K562 (cell line): ENCODE data around the gene ENHO. TPM values are rescaled to one million over a fixed set of nuclear protein-coding genes. Genes with fewer than 3 reads are reported as not detected.

Experiments used
- ATAC-seq: fragments of 200-7000 bp; cut with Tn5 transposase; 3 replicates; pipeline ENCODE4 v1.9.1; 2020; ENCODE audit warnings: moderate library complexity
- BruUV-seq: library from RNA; stranded (reverse); fragments of 400-500 nt; replicated peaks from 2 replicates; lab custom pipeline; 2021; lab: Mats Ljungman, UMichigan
- CTCF ChIA-PET: fragments of 300-600 bp; formaldehyde crosslinking; extraction: SDS; loops from one replicate; lab custom pipeline; 2021; ENCODE audit warnings: low intra/inter-chr PET ratio; lab: Yijun Ruan, JAX
- POLR2A ChIA-PET: fragments of 300-600, 350-650 bp; sonication (Branson Sonifier 250); formaldehyde crosslinking; extraction: SDS; loops from one replicate; lab custom pipeline; 2021; ENCODE audit warnings: antibody characterized with exemption, inconsistent platforms; lab: Yijun Ruan, JAX
- DNase-seq, 4 experiments: peaks; one replicate each; pipeline versions ENCODE4 v3.0.0 to v3.0.0-alpha.2; 2011 to 2018; ENCODE audit warnings: low spot score in 3 of 4, mixed read lengths in 3 of 4; ENCODE audit errors: extremely low read depth in 1 of 4
- FAIRE-seq: peaks from 2 replicates; lab custom pipeline; 2011; peaks lifted over from hg19 to GRCh38; lab: Jason Lieb, UNC
- H2AFZ ChIP-seq: 2 replicates; pipeline ENCODE4 v1.6.0; 2011; ENCODE audit warnings: low read depth, low read length, control low read depth, inconsistent platforms
- H3K27ac ChIP-seq: fragments of 200-600 bp; 3 replicates; pipeline ENCODE4 v1.8.0; 2011; ENCODE audit warnings: low read depth, mild to moderate bottlenecking, control low read depth, inconsistent platforms, low read length, moderate library complexity, mixed read lengths; ENCODE audit errors: extremely low read depth
- H3K27me3 ChIP-seq, 2 experiments: fragments of 300-600 bp in 1 of 2; 2 replicates in 1 of 2; 3 replicates in 1 of 2; pipeline versions ENCODE4 v1.6.0 to v1.8.0; 2011; ENCODE audit warnings: inconsistent platforms in 2 of 2, low read length in 2 of 2, mild to moderate bottlenecking in 1 of 2, mixed read lengths in 1 of 2, moderate library complexity in 1 of 2; ENCODE audit not compliant: control insufficient read depth in 2 of 2, insufficient read depth in 2 of 2
- H3K36me3 ChIP-seq: fragments of 300-600 bp; 3 replicates; pipeline ENCODE4 v1.8.0; 2011; ENCODE audit warnings: mild to moderate bottlenecking, low read length, inconsistent platforms; ENCODE audit not compliant: control insufficient read depth, insufficient read depth
- H3K4me1 ChIP-seq, 2 experiments: fragments of 200-600 bp in 1 of 2; replicated peaks in 1 of 2; 2 replicates in 1 of 2; 3 replicates in 1 of 2; pipeline versions ENCODE4 v1.5.1 to v1.8.0; 2011; ENCODE audit warnings: inconsistent platforms in 2 of 2, low read length in 2 of 2, mild to moderate bottlenecking in 1 of 2, mixed read lengths in 1 of 2, moderate library complexity in 1 of 2; ENCODE audit not compliant: control insufficient read depth in 2 of 2, insufficient read depth in 2 of 2
- H3K4me2 ChIP-seq: 2 replicates; pipeline ENCODE4 v1.6.1; 2011; ENCODE audit warnings: low read length, control low read depth, inconsistent platforms, mixed read lengths; ENCODE audit not compliant: insufficient read depth
- H3K4me3 ChIP-seq: fragments of 200-600 bp; sonication (generic), shearing (Covaris generic); 2 replicates; pipeline ENCODE4 v1.5.1; 2016; ENCODE audit warnings: control low read depth, inconsistent platforms
- H3K79me2 ChIP-seq: fragments of 200-600 bp; 3 replicates; pipeline ENCODE4 v1.8.0; 2011; ENCODE audit warnings: low read length, inconsistent platforms; ENCODE audit not compliant: control insufficient read depth, insufficient read depth
- H3K9ac ChIP-seq, 2 experiments: 2 replicates each; pipeline versions ENCODE4 v1.6.0 to v1.6.1; 2011; ENCODE audit warnings: low read depth in 2 of 2, low read length in 2 of 2, control low read depth in 1 of 2, inconsistent platforms in 1 of 2, mild to moderate bottlenecking in 1 of 2, mixed read lengths in 1 of 2; ENCODE audit not compliant: insufficient read depth in 1 of 2
- H3K9me1 ChIP-seq: one replicate; pipeline ENCODE4 v1.6.0; 2011; ENCODE audit warnings: inconsistent platforms, mild to moderate bottlenecking, low read length, moderate library complexity; ENCODE audit not compliant: control insufficient read depth, insufficient read depth
- H3K9me3 ChIP-seq: replicated peaks from 2 replicates; pipeline ENCODE4 v1.5.1; 2011; ENCODE audit warnings: low read depth, low read length, inconsistent platforms; ENCODE audit not compliant: control insufficient read depth, insufficient read depth
- H4K20me1 ChIP-seq: replicated peaks from 2 replicates; pipeline ENCODE4 v1.6.1; 2011; ENCODE audit warnings: low read length, inconsistent platforms, mixed read lengths; ENCODE audit not compliant: control insufficient read depth, insufficient read depth
- BHLHE40 ChIP-seq: IDR thresholded peaks from 2 replicates; pipeline ENCODE4 v1.6.1; 2011; ENCODE audit warnings: low read length, improper control_type of control experiment
- BMI1 ChIP-seq: fragments of 150-350 bp; IDR thresholded peaks from 2 replicates; pipeline ENCODE4 v1.6.1; 2014; ENCODE audit warnings: low read length
- CREM ChIP-seq: IDR thresholded peaks from 2 replicates; pipeline ENCODE4 v1.6.1; 2014; ENCODE audit warnings: antibody characterized with exemption, low read depth
- DIDO1 ChIP-seq: fragments of 450-650 bp; IDR thresholded peaks from 2 replicates; pipeline ENCODE4 v1.6.1; 2016; ENCODE audit warnings: low read depth, missing biosample characterization, missing genetic modification characterization
- MIER1 ChIP-seq: fragments of 450-650 bp; IDR thresholded peaks from 2 replicates; pipeline ENCODE4 v1.6.1; 2016; ENCODE audit warnings: antibody characterized with exemption, mild to moderate bottlenecking, low read depth
- POU5F1 ChIP-seq: fragments of 150-350 bp; IDR thresholded peaks from 2 replicates; pipeline ENCODE4 v1.6.1; 2014; ENCODE audit warnings: borderline replicate concordance, low read length, low read depth, mild to moderate bottlenecking; ENCODE audit not compliant: partially characterized antibody
- PRMT5 ChIP-seq: sonication (generic); formaldehyde crosslinking; IDR thresholded peaks from 2 replicates; pipeline ENCODE4 v1.5.0; 2020; ENCODE audit warnings: missing genetic modification reagents
- RB1 ChIP-seq: fragments of 450-650 bp; IDR thresholded peaks from 2 replicates; pipeline ENCODE4 v1.6.1; 2017; ENCODE audit warnings: low read depth, mild to moderate bottlenecking
- SMAD2 ChIP-seq: fragments of 150-350 bp; IDR thresholded peaks from 2 replicates; pipeline ENCODE4 v1.6.1; 2014; ENCODE audit warnings: low read depth, mild to moderate bottlenecking, low read length
- TEAD4 ChIP-seq, 2 experiments: sonication (generic) in 1 of 2; formaldehyde crosslinking in 1 of 2; IDR thresholded peaks; 2 replicates each; pipeline versions ENCODE4 v1.6.1 to v1.8.0; 2012 to 2022; ENCODE audit warnings: borderline replicate concordance in 1 of 2, inconsistent platforms in 1 of 2, low read length in 1 of 2, mild to moderate bottlenecking in 1 of 2, missing genetic modification reagents in 1 of 2
- ZNF133 ChIP-seq: fragments of 250-450 bp; sonication (Bioruptor Pico); IDR thresholded peaks from 2 replicates; pipeline ENCODE4 v1.4.0; 2020; ENCODE audit warnings: mild to moderate bottlenecking
- ZSCAN29 ChIP-seq: fragments of 450-650 bp; IDR thresholded peaks from 2 replicates; pipeline ENCODE4 v1.6.1; 2017
- WGBS: fragments of 100-300 bp; shearing (Covaris generic); methylation state at CpG from one replicate; pipeline ENCODE4 v1.1.6; 2016; ENCODE audit warnings: low coverage, mixed read lengths; ENCODE audit not compliant: insufficient coverage; ENCODE audit errors: missing lambda C conversion rate; 5-methylcytosine and 5-hydroxymethylcytosine counted together
- in situ Hi-C: fragments of 300-500 bp; cut with MboI; formaldehyde crosslinking; loops from 4 replicates; pipeline ENCODE4 v1.15.0; 2018; ENCODE audit warnings: inconsistent platforms, mixed read lengths
- intact Hi-C: fragments of 100-400 bp; cut with micrococcal nuclease; formaldehyde crosslinking; loops from 2 replicates; pipeline ENCODE4 v1.14.2; 2022
- polyA plus RNA-seq, 8 experiments: library from polyadenylated mRNA; depleted of rRNA in 4 of 8; stranded (reverse) in 5 of 8; unstranded in 3 of 8; fragments of >200 nt; fragmentation: Nextera tagmentation in 2 of 8; fragmentation: Illumina TruSeq in 1 of 8; extraction: Ambion mirVana in 2 of 8; extraction: Trizol in 1 of 8; gene quantifications; 2 replicates each; pipeline versions ENCODE4 v1.2.1 to v1.2.3, GENCODE V29; 2011 to 2014; ENCODE audit warnings: inconsistent platforms in 1 of 8, missing spikeins in 1 of 8
- total RNA-seq, 7 experiments: library from RNA; depleted of rRNA in 6 of 7; stranded (reverse); fragments of >200 nt in 6 of 7; fragmentation: Illumina TruSeq in 2 of 7; extraction: Trizol in 2 of 7; gene quantifications; 2 replicates each; pipeline versions ENCODE4 v1.2.1 to v1.2.3, GENCODE V29; 2011 to 2021; ENCODE audit warnings: low replicate concordance in 1 of 7
- TF ChIP-seq, protein P1 (sequence below): fragments of 450-650 bp; IDR thresholded peaks from 2 replicates; pipeline ENCODE4 v1.6.1; 2017; ENCODE audit warnings: antibody characterized with exemption, mild to moderate bottlenecking
- TF ChIP-seq, protein P2 (sequence below): fragments of 450-650 bp; IDR thresholded peaks from 2 replicates; pipeline ENCODE4 v1.7.1; 2018; ENCODE audit warnings: mild to moderate bottlenecking, low read depth; ENCODE audit not compliant: partially characterized antibody

ENHO gene
- total and polyA plus RNA-seq, 9 of the 15 experiments (the other 6 are each of a cell fraction or from before 2014, with no cell fraction given), result 0.24 TPM; not detected in 8

DNA sequence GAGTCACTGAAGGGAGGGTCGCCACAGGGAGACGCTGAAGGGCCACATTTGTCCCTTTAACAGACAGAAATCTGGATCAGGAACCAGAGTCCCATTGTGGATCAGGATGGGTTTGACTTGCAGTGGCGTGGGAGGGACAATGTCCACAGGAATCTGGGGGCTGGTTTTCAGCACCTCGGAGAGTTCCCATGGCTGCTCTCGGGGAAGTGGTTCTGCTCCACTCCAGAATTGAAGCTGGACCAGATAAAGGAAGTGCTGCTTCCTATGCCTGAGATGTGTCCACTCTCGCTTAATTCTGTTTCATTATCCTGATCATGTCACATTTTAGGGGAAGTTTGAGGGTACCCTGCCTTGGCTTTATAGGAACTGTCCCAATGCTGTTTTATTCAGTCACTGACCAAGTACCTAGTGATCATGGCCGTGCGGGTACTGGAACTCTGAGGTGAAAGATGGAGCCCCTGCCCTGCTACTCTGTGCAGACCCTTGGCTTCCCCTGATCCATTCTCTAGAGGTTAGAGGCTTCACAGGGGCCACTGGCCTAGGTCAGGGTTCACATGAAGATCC is 28.7 kb downstream of the ENHO start:
- Histone ChIP-seq H3K9me3 (no peaks in the 10 kb centered on the region), H3K27me3 (no peaks in the 10 kb centered on the region), H3K9ac (no peak overlapping the region), H3K27ac (no peak overlapping the region), H3K4me1 (no peaks in the 10 kb centered on the region), H2AFZ (no peak overlapping the region), H3K79me2 (no peaks in the 10 kb centered on the region), H3K9me1 (no peaks in the 10 kb centered on the region), H3K4me3 (no peak overlapping the region), H3K36me3 (no peaks in the 10 kb centered on the region), H4K20me1 (peaks cover 4% of the 10 kb centered on the region; the same call in 1 of the 2 replicates), H3K4me2 (no peak overlapping the region)
- ChIA-PET CTCF (no interaction called here), POLR2A (interaction anchor here (0.6 to 1.0 kb wide), 2 partner anchors 27 to 63 kb away, joined by 3 read pairs; no protein-coding TSS in a partner anchor)
- intact Hi-C loops, result no loop called here
- in situ Hi-C loops, result loop anchor here (10.0 kb wide), 1 partner anchor 69 kb away; no protein-coding TSS in a partner anchor
- DNase-seq, result peak; percentile 47 to 58 (median 54)
- BruUV-seq, result no TSS peak
- peak; percentile 23 for FAIRE-seq
- ATAC-seq, result peak; percentile 66; the same call in 2 of the 3 replicates
- 13% methylated on average over 8 of the region's 8 CpGs for WGBS
- TF ChIP-seq PRMT5 (0 out of 2 replicates have a peak, but pooled peaks have one; percentile 34), ZSCAN29 (no peak), RB1 (no peak), SMAD2 (no peak), BMI1 (no peak), POU5F1 (no peak), ZNF133 (no peak), CREM (no peak), TEAD4 (IDR thresholded peaks at IDR 0.05; ENCODE audit: low read length) (no peak), TEAD4 (CRISPR knock-in tag; IDR thresholded peaks at IDR 0.05; ENCODE audit: borderline replicate concordance) (no peak), BHLHE40 (no peak), MIER1 (peak; percentile 93), DIDO1 (no peak)
- TF ChIP-seq, protein P1, sequence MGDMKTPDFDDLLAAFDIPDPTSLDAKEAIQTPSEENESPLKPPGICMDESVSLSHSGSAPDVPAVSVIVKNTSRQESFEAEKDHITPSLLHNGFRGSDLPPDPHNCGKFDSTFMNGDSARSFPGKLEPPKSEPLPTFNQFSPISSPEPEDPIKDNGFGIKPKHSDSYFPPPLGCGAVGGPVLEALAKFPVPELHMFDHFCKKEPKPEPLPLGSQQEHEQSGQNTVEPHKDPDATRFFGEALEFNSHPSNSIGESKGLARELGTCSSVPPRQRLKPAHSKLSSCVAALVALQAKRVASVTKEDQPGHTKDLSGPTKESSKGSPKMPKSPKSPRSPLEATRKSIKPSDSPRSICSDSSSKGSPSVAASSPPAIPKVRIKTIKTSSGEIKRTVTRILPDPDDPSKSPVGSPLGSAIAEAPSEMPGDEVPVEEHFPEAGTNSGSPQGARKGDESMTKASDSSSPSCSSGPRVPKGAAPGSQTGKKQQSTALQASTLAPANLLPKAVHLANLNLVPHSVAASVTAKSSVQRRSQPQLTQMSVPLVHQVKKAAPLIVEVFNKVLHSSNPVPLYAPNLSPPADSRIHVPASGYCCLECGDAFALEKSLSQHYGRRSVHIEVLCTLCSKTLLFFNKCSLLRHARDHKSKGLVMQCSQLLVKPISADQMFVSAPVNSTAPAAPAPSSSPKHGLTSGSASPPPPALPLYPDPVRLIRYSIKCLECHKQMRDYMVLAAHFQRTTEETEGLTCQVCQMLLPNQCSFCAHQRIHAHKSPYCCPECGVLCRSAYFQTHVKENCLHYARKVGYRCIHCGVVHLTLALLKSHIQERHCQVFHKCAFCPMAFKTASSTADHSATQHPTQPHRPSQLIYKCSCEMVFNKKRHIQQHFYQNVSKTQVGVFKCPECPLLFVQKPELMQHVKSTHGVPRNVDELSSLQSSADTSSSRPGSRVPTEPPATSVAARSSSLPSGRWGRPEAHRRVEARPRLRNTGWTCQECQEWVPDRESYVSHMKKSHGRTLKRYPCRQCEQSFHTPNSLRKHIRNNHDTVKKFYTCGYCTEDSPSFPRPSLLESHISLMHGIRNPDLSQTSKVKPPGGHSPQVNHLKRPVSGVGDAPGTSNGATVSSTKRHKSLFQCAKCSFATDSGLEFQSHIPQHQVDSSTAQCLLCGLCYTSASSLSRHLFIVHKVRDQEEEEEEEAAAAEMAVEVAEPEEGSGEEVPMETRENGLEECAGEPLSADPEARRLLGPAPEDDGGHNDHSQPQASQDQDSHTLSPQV, result no peak
- TF ChIP-seq, protein P2, sequence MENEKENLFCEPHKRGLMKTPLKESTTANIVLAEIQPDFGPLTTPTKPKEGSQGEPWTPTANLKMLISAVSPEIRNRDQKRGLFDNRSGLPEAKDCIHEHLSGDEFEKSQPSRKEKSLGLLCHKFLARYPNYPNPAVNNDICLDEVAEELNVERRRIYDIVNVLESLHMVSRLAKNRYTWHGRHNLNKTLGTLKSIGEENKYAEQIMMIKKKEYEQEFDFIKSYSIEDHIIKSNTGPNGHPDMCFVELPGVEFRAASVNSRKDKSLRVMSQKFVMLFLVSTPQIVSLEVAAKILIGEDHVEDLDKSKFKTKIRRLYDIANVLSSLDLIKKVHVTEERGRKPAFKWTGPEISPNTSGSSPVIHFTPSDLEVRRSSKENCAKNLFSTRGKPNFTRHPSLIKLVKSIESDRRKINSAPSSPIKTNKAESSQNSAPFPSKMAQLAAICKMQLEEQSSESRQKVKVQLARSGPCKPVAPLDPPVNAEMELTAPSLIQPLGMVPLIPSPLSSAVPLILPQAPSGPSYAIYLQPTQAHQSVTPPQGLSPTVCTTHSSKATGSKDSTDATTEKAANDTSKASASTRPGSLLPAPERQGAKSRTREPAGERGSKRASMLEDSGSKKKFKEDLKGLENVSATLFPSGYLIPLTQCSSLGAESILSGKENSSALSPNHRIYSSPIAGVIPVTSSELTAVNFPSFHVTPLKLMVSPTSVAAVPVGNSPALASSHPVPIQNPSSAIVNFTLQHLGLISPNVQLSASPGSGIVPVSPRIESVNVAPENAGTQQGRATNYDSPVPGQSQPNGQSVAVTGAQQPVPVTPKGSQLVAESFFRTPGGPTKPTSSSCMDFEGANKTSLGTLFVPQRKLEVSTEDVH, result no peak
